ENCODE results near the gene ZFAND6. TPM values are rescaled to one million over a fixed set of nuclear protein-coding genes. Genes with fewer than 3 reads are reported as not detected.
A peak's percentile ranks its signal among the peaks of the same experiment; 100 is the strongest.

The ZFAND6 gene
- total and polyA plus RNA-seq, 2 donors (not counting 1 experiment from before 2014, with no cell fraction given), result 125 to 325 TPM

GRCh38 chr15:80162059-80162554 is 102.6 kb downstream of the ZFAND6 start:
- H3K27ac ChIP-seq (ENCODE audit: insufficient read depth, low read length), result no peak overlapping the region
- H3K27me3 ChIP-seq (ENCODE audit: control insufficient read depth, insufficient read depth, low read length), result no peaks in the 10 kb centered on the region
- no peaks in the 10 kb centered on the region for H3K9me3 ChIP-seq (ENCODE audit: control insufficient read depth, insufficient read depth, low read depth, low read length)
- H3K4me3 ChIP-seq (replicated peaks in 1 of 4; ENCODE audit: control extremely low read depth in 1 of 4, insufficient read depth in 1 of 4, low read depth in 3 of 4, low read length in 4 of 4), result no peak overlapping the region
- H3K4me1 ChIP-seq (ENCODE audit: control insufficient read depth, extremely low read depth, insufficient read depth, low read length), result peaks cover 10% of the 10 kb centered on the region
- no peaks in the 10 kb centered on the region for H4K20me1 ChIP-seq (ENCODE audit: control insufficient read depth, extremely low read depth, insufficient read depth, low read length)
- H3K36me3 ChIP-seq (ENCODE audit: control insufficient read depth, insufficient read depth, low read length), result peaks cover 13% of the 10 kb centered on the region
- H3K79me2 ChIP-seq (ENCODE audit: control insufficient read depth, insufficient read depth, low read length), result no peaks in the 10 kb centered on the region
- H2AFZ ChIP-seq (ENCODE audit: low read length), result no peak overlapping the region
- H3K4me2 ChIP-seq (ENCODE audit: extremely low read depth, insufficient read depth, low read length), result no peak overlapping the region
- no peak for TF ChIP-seq CTCF (conservative IDR thresholded peaks at IDR 0.05 in 1 of 2, IDR thresholded peaks at IDR 0.05 in 1 of 2; ENCODE audit: low read depth in 1 of 2, low read length in 2 of 2)
- TF ChIP-seq EZH2 (IDR thresholded peaks at IDR 0.05; ENCODE audit: low read length, missing control alignments), result no peak
- peak in 1 of 2 donors; percentile 85 for DNase-seq (ENCODE audit: low read depth in 2 of 2)
- H3K9ac ChIP-seq (ENCODE audit: insufficient read depth, low read length), result no peak overlapping the region

GRCh38 chr15:80163217-80163616 is 103.7 kb downstream of the ZFAND6 start:
- Histone ChIP-seq H4K20me1 (ENCODE audit: control insufficient read depth, extremely low read depth, insufficient read depth, low read length) (no peaks in the 10 kb centered on the region), H3K27ac (ENCODE audit: insufficient read depth, low read length) (no peak overlapping the region), H3K9me3 (ENCODE audit: control insufficient read depth, insufficient read depth, low read depth, low read length) (no peaks in the 10 kb centered on the region), H3K36me3 (ENCODE audit: control insufficient read depth, insufficient read depth, low read length) (peaks cover 13% of the 10 kb centered on the region), H3K79me2 (ENCODE audit: control insufficient read depth, insufficient read depth, low read length) (no peaks in the 10 kb centered on the region), H3K4me2 (ENCODE audit: extremely low read depth, insufficient read depth, low read length) (no peak overlapping the region), H3K9ac (ENCODE audit: insufficient read depth, low read length) (no peak overlapping the region), H3K4me3 (replicated peaks in 1 of 4; ENCODE audit: control extremely low read depth in 1 of 4, insufficient read depth in 1 of 4, low read depth in 3 of 4, low read length in 4 of 4) (no peak overlapping the region), H3K4me1 (ENCODE audit: control insufficient read depth, extremely low read depth, insufficient read depth, low read length) (peaks cover 10% of the 10 kb centered on the region), H3K27me3 (ENCODE audit: control insufficient read depth, insufficient read depth, low read length) (no peaks in the 10 kb centered on the region), H2AFZ (ENCODE audit: low read length) (no peak overlapping the region)
- TF ChIP-seq EZH2 (IDR thresholded peaks at IDR 0.05; ENCODE audit: low read length, missing control alignments), result no peak
- TF ChIP-seq CTCF (conservative IDR thresholded peaks at IDR 0.05 in 1 of 2, IDR thresholded peaks at IDR 0.05 in 1 of 2; ENCODE audit: low read depth in 1 of 2, low read length in 2 of 2), result no peak
- DNase-seq (ENCODE audit: low read depth in 2 of 2), result no peak

GRCh38 chr15:80163897-80164296 is 104.4 kb downstream of the ZFAND6 start:
- Histone ChIP-seq H2AFZ (ENCODE audit: low read length) (no peak overlapping the region), H3K4me3 (replicated peaks in 1 of 4; ENCODE audit: control extremely low read depth in 1 of 4, insufficient read depth in 1 of 4, low read depth in 3 of 4, low read length in 4 of 4) (no peak overlapping the region), H3K27me3 (ENCODE audit: control insufficient read depth, insufficient read depth, low read length) (no peaks in the 10 kb centered on the region), H3K79me2 (ENCODE audit: control insufficient read depth, insufficient read depth, low read length) (no peaks in the 10 kb centered on the region), H4K20me1 (ENCODE audit: control insufficient read depth, extremely low read depth, insufficient read depth, low read length) (no peaks in the 10 kb centered on the region), H3K9me3 (ENCODE audit: control insufficient read depth, insufficient read depth, low read depth, low read length) (no peaks in the 10 kb centered on the region), H3K27ac (ENCODE audit: insufficient read depth, low read length) (no peak overlapping the region), H3K4me1 (ENCODE audit: control insufficient read depth, extremely low read depth, insufficient read depth, low read length) (peaks cover 10% of the 10 kb centered on the region), H3K4me2 (ENCODE audit: extremely low read depth, insufficient read depth, low read length) (no peak overlapping the region), H3K9ac (ENCODE audit: insufficient read depth, low read length) (no peak overlapping the region), H3K36me3 (ENCODE audit: control insufficient read depth, insufficient read depth, low read length) (peaks cover 13% of the 10 kb centered on the region)
- DNase-seq (ENCODE audit: low read depth in 2 of 2), result no peak
- TF ChIP-seq EZH2 (IDR thresholded peaks at IDR 0.05; ENCODE audit: low read length, missing control alignments) (no peak), CTCF (conservative IDR thresholded peaks at IDR 0.05 in 1 of 2, IDR thresholded peaks at IDR 0.05 in 1 of 2; ENCODE audit: low read depth in 1 of 2, low read length in 2 of 2) (no peak)
